Measurements from ENCODE around the gene SPART. TPM values are rescaled to one million over a fixed set of nuclear protein-coding genes. Genes with fewer than 3 reads are reported as not detected.

SPART gene, protein sequence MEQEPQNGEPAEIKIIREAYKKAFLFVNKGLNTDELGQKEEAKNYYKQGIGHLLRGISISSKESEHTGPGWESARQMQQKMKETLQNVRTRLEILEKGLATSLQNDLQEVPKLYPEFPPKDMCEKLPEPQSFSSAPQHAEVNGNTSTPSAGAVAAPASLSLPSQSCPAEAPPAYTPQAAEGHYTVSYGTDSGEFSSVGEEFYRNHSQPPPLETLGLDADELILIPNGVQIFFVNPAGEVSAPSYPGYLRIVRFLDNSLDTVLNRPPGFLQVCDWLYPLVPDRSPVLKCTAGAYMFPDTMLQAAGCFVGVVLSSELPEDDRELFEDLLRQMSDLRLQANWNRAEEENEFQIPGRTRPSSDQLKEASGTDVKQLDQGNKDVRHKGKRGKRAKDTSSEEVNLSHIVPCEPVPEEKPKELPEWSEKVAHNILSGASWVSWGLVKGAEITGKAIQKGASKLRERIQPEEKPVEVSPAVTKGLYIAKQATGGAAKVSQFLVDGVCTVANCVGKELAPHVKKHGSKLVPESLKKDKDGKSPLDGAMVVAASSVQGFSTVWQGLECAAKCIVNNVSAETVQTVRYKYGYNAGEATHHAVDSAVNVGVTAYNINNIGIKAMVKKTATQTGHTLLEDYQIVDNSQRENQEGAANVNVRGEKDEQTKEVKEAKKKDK
- total RNA-seq (2022) = 83.1 and 100.0 TPM in 2 replicates
- Bru-seq, nascent RNA = percentile 93 among the genes with signal in this experiment
- BruChase-seq, experiment 1, labeled RNA remaining after a 6-hour chase = percentile 93 among the genes with signal in this experiment
- percentile 94 among the genes with signal in this experiment for BruChase-seq, experiment 2, labeled RNA remaining after a 2-hour chase
- long read RNA-seq, full-length matches to known transcripts = 249 of 347 reads
- long read RNA-seq, partial matches to known transcripts = 9 of 347 reads
- long read RNA-seq, other reads (novel, unspliced or antisense) = 89 of 347 reads

DNA sequence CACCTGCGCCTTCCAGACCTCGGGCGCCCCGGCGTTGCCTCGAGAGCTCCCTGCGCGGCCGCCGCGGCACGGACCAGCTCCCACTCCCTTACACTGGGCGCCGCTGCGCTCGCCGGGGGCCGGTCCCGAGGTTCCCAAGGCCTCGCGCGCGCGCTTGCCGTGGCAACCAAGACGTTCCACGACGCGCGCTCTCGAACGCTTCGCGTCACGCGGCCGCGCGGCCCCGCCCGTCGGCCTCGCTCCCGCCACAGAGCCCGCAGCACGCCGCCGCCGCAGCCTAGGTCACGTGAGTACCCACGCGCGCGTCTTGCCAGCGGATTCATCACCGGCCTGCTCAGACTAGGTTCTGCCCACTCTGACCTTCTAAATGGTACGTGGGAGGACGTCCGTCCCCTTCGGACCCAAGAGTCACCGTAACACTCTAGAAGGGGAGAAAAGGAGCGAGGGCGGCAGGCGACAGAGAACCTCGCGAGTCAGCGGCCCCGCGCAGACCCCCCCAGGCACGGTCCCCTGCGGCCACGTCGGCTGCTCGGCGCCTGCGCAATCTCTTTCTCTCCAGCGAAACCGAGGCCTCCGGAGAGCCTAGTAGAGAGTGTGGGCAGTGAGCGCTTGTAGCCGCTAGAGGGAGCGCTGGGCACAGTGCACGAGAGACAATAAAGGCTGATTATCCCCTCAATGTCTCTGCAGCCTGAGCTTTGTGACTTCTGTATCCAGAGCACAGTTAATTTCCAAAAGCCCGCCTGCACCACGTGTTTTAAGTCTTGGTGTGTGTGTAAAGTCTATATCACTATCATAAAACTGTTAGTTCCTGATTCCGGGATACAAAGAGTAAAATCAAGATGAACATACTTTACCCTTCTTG is at the start of gene SPART:
Gene SPART (minus strand): TSS at position 173 of the 862 bp plus-strand sequence. CDS start 10,564 bp downstream, outside the sequence.
- peak; percentile 91 for DNase-seq (ENCODE audit: unreplicated experiment)
- intact Hi-C loops (cut with micrococcal nuclease) = loop anchor here (1.0 to 10.0 kb wide), 5 partner anchors 49 to 390 kb away; no protein-coding TSS in a partner anchor
- H3K27me3 Mint-ChIP-seq (ENCODE audit: insufficient read depth, unreplicated experiment) = no peaks in the 10 kb centered on the region
- peak within 1 kb of the TSS; percentile 97 for H3K27ac Mint-ChIP-seq (ENCODE audit: low read depth, unreplicated experiment)
- H3K36me3 Mint-ChIP-seq (ENCODE audit: insufficient read depth, unreplicated experiment) = peaks cover 9% of the 10 kb centered on the region
- BruUV-seq (replicated peaks) = no TSS peak
- POLR2A ChIA-PET = interaction anchor here (0.5 to 4.4 kb wide), 18 partner anchors 8 to 399 kb away, joined by 3 to 20 read pairs (median 6); partner anchors contain the start of gene CCDC169
- H3K9me3 Mint-ChIP-seq (ENCODE audit: unreplicated experiment) = no peaks in the 10 kb centered on the region
- H3K4me1 Mint-ChIP-seq (ENCODE audit: insufficient read depth, unreplicated experiment) = peaks cover 13% of the 10 kb centered on the region
- peak within 1 kb of the TSS; percentile 82 for H3K4me3 Mint-ChIP-seq (ENCODE audit: unreplicated experiment)
- TF ChIP-seq CTCF (IDR thresholded peaks at IDR 0.05; ENCODE audit: unreplicated experiment) = peak; percentile 92
- CTCF ChIA-PET = interaction anchor here (0.6 to 4.6 kb wide), 33 partner anchors 8 to 483 kb away, joined by 3 to 50 read pairs (median 4); partner anchors contain the start of gene CCDC169

DNA sequence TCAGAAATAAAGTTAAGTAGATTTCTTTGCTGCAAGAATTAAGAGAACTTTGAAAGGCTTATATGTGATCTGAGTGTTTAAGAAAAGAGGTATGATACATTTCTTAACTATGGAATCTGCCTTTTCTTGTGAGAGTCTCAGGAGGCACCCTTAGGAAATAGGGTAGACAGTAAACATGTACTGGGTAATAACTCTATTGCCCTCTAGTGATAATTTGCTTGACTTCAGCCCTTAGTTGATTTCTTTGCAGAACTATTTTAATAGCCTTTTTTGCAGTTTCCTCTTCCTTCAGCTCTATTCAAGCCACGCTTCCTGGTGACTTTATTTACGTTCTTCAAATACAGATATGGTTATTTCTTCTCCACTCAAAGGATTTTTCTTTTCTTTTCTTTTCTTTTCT is 49.1 kb upstream of the SPART start:
- Mint-ChIP-seq H3K27me3 (ENCODE audit: insufficient read depth, unreplicated experiment) (no peaks in the 10 kb centered on the region), H3K9me3 (ENCODE audit: unreplicated experiment) (no peaks in the 10 kb centered on the region), H3K4me3 (ENCODE audit: unreplicated experiment) (no peak overlapping the region), H3K36me3 (ENCODE audit: insufficient read depth, unreplicated experiment) (no peaks in the 10 kb centered on the region), H3K4me1 (ENCODE audit: insufficient read depth, unreplicated experiment) (no peaks in the 10 kb centered on the region), H3K27ac (ENCODE audit: low read depth, unreplicated experiment) (no peak overlapping the region)
- POLR2A ChIA-PET = interaction anchor here (1.1 kb wide), 1 partner anchor 50 kb away, joined by 5 read pairs; no protein-coding TSS in a partner anchor
- TF ChIP-seq CTCF (IDR thresholded peaks at IDR 0.05; ENCODE audit: unreplicated experiment) = peak; percentile 39
- BruUV-seq (replicated peaks) = no TSS peak
- intact Hi-C loops (cut with micrococcal nuclease) = loop anchor here (1.0 kb wide), 2 partner anchors 49 to 112 kb away; partner anchors contain the start of gene SPART
- DNase-seq (ENCODE audit: unreplicated experiment) = peak; percentile 35
- CTCF ChIA-PET = interaction anchor here (0.6 to 4.9 kb wide), 18 partner anchors 13 to 435 kb away, joined by 3 to 50 read pairs (median 4); partner anchors contain the start of gene SPART

DNA sequence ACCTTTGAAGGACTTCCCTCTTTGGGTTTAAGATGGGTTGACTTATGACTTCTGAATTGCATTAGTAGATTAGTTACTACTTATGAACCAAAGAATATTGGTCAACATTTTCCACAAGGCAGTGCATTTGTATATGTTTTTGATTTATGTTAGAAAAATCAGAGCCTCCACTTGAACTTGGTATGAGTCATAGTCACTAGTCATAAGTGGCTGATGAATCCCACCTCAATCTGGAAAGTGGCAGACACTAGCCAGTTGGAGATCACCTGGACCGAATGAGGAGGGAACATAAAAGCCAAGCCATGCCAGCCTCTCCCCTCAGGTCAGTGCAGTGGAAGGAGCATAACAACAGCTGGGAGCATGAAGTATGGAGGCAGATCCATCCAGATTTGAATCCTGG is 39.3 kb upstream of the SPART start:
- H3K9me3 Mint-ChIP-seq (ENCODE audit: unreplicated experiment) = no peaks in the 10 kb centered on the region
- no peak overlapping the region for H3K27ac Mint-ChIP-seq (ENCODE audit: low read depth, unreplicated experiment)
- H3K4me3 Mint-ChIP-seq (ENCODE audit: unreplicated experiment) = no peak overlapping the region
- POLR2A ChIA-PET = no interaction called here
- H3K36me3 Mint-ChIP-seq (ENCODE audit: insufficient read depth, unreplicated experiment) = no peaks in the 10 kb centered on the region
- H3K27me3 Mint-ChIP-seq (ENCODE audit: insufficient read depth, unreplicated experiment) = peaks cover 11% of the 10 kb centered on the region
- DNase-seq (ENCODE audit: unreplicated experiment) = peak; percentile 4
- intact Hi-C loops (cut with micrococcal nuclease) = no loop called here
- H3K4me1 Mint-ChIP-seq (ENCODE audit: insufficient read depth, unreplicated experiment) = no peaks in the 10 kb centered on the region
- BruUV-seq (replicated peaks) = no TSS peak
- no peak for TF ChIP-seq CTCF (IDR thresholded peaks at IDR 0.05; ENCODE audit: unreplicated experiment)
- CTCF ChIA-PET = no interaction called here
